Measurements from ENCODE around the gene HOXD11. TPM values are rescaled to one million over a fixed set of nuclear protein-coding genes. Genes with fewer than 3 reads are reported as not detected.

HOXD11 gene
- total RNA-seq, 1 experiment from 2014 or later, result 3.7 TPM

- no peak for DNase-seq
- Histone ChIP-seq H3K27me3 (no peaks in the 10 kb centered on the region), H3K4me3 (no peak overlapping the region)
Measured at GRCh38 chr2:176104316-176105077, 2.6 kb upstream of the HOXD11 start.

GRCh38 chr2:176105078-176105729 lies 1.9 kb upstream of the HOXD11 start:
- Histone ChIP-seq H3K27me3 (no peaks in the 10 kb centered on the region), H3K9me3 (replicated peaks) (no peaks in the 10 kb centered on the region), H3K4me3 (no peak overlapping the region), H3K27ac (no peak overlapping the region), H3K4me1 (no peaks in the 10 kb centered on the region), H3K36me3 (no peaks in the 10 kb centered on the region)
- no peak for DNase-seq

More at GRCh38 chr2:176104316-176105077, 2.6 kb upstream of the HOXD11 start:
- Histone ChIP-seq H3K9me3 (replicated peaks) (no peaks in the 10 kb centered on the region), H3K27ac (no peak overlapping the region), H3K4me1 (no peaks in the 10 kb centered on the region), H3K36me3 (no peaks in the 10 kb centered on the region)

GRCh38 chr2:176105730-176106580 lies 1.1 kb upstream of the HOXD11 start:
- Histone ChIP-seq H3K4me3 (no peak overlapping the region; the same call in 1 of the 2 replicates), H3K27me3 (no peaks in the 10 kb centered on the region), H3K9me3 (replicated peaks) (no peaks in the 10 kb centered on the region), H3K27ac (no peak overlapping the region), H3K36me3 (no peaks in the 10 kb centered on the region), H3K4me1 (no peaks in the 10 kb centered on the region)
- no peak for DNase-seq

- peak in 1 of 2 experiments; percentile 24 for DNase-seq
- no peaks in the 10 kb centered on the region for H3K27me3 ChIP-seq
- H3K4me3 ChIP-seq, result peak overlapping the region; percentile 58
- no peaks in the 10 kb centered on the region for H3K4me1 ChIP-seq
- no peaks in the 10 kb centered on the region for H3K9me3 ChIP-seq (replicated peaks)
- no peak overlapping the region for H3K27ac ChIP-seq
- H3K36me3 ChIP-seq, result no peaks in the 10 kb centered on the region
Measured at GRCh38 chr2:176107731-176108181, 676 bp downstream of the HOXD11 start.

GRCh38 chr2:176109192-176109901 lies 2.3 kb downstream of the HOXD11 start:
- H3K4me1 ChIP-seq, result no peaks in the 10 kb centered on the region
- H3K36me3 ChIP-seq, result no peaks in the 10 kb centered on the region
- H3K9me3 ChIP-seq (replicated peaks), result no peaks in the 10 kb centered on the region
- H3K27me3 ChIP-seq, result no peaks in the 10 kb centered on the region
- H3K27ac ChIP-seq, result no peak overlapping the region
- no peak overlapping the region for H3K4me3 ChIP-seq
- DNase-seq, result no peak

GRCh38 chr2:176109946-176110345 lies 2.9 kb downstream of the HOXD11 start:
- Histone ChIP-seq H3K9me3 (replicated peaks) (no peaks in the 10 kb centered on the region), H3K27ac (no peak overlapping the region), H3K36me3 (no peaks in the 10 kb centered on the region), H3K27me3 (no peaks in the 10 kb centered on the region), H3K4me1 (peaks cover 4% of the 10 kb centered on the region), H3K4me3 (no peak overlapping the region)
- DNase-seq, result no peak

GRCh38 chr2:176110415-176111308 lies 3.6 kb downstream of the HOXD11 start:
- Histone ChIP-seq H3K36me3 (no peaks in the 10 kb centered on the region), H3K27ac (no peak overlapping the region), H3K4me3 (no peak overlapping the region), H3K4me1 (peaks cover 8% of the 10 kb centered on the region), H3K9me3 (replicated peaks) (no peaks in the 10 kb centered on the region), H3K27me3 (no peaks in the 10 kb centered on the region)
- DNase-seq, result no peak

- Histone ChIP-seq H3K4me3 (no peak overlapping the region), H3K4me1 (peaks cover 8% of the 10 kb centered on the region), H3K9me3 (replicated peaks) (no peaks in the 10 kb centered on the region), H3K36me3 (no peaks in the 10 kb centered on the region), H3K27me3 (no peaks in the 10 kb centered on the region), H3K27ac (no peak overlapping the region)
- no peak for DNase-seq
Measured at GRCh38 chr2:176111309-176111663, 4.2 kb downstream of the HOXD11 start.

- Histone ChIP-seq H3K27me3 (no peaks in the 10 kb centered on the region), H3K4me3 (no peak overlapping the region), H3K9me3 (replicated peaks) (no peaks in the 10 kb centered on the region), H3K4me1 (peaks cover 8% of the 10 kb centered on the region), H3K36me3 (no peaks in the 10 kb centered on the region), H3K27ac (no peak overlapping the region)
- no peak for DNase-seq
Measured at GRCh38 chr2:176111846-176112374, 4.8 kb downstream of the HOXD11 start.

GRCh38 chr2:176112375-176113302 lies 5.6 kb downstream of the HOXD11 start:
- no peak overlapping the region for H3K4me3 ChIP-seq
- H3K27me3 ChIP-seq, result no peaks in the 10 kb centered on the region
- H3K4me1 ChIP-seq, result peaks cover 8% of the 10 kb centered on the region
- no peak for DNase-seq
- H3K9me3 ChIP-seq (replicated peaks), result no peaks in the 10 kb centered on the region
- H3K27ac ChIP-seq, result no peak overlapping the region
- no peaks in the 10 kb centered on the region for H3K36me3 ChIP-seq

GRCh38 chr2:176114120-176114929 lies 7.2 kb downstream of the HOXD11 start:
- H3K4me3 ChIP-seq, result peak overlapping the region; percentile 42
- H3K9me3 ChIP-seq (replicated peaks), result no peaks in the 10 kb centered on the region
- DNase-seq, result peak; percentile 76 to 87
- peaks cover 8% of the 10 kb centered on the region for H3K4me1 ChIP-seq
- H3K36me3 ChIP-seq, result no peaks in the 10 kb centered on the region
- no peaks in the 10 kb centered on the region for H3K27me3 ChIP-seq
- H3K27ac ChIP-seq, result peak overlapping the region; percentile 85
